GM21528 (cell line): ENCODE measurements around the gene CTNNBL1.

ENCODE experiments used
- ATAC-seq: cut with Tn5 transposase; IDR thresholded peaks from one replicate; pipeline ENCODE4 v1.9.1; 2021; ENCODE audit warnings: mild to moderate bottlenecking, moderate library complexity; ENCODE audit not compliant: unreplicated experiment, low FRiP score

CTNNBL1 gene

GRCh38 chr20:37773291-37773826 is 79.5 kb downstream of the CTNNBL1 start:
- ATAC-seq = no peak

GRCh38 chr20:37774156-37774555 is 80.3 kb downstream of the CTNNBL1 start:
- no peak for ATAC-seq

DNA sequence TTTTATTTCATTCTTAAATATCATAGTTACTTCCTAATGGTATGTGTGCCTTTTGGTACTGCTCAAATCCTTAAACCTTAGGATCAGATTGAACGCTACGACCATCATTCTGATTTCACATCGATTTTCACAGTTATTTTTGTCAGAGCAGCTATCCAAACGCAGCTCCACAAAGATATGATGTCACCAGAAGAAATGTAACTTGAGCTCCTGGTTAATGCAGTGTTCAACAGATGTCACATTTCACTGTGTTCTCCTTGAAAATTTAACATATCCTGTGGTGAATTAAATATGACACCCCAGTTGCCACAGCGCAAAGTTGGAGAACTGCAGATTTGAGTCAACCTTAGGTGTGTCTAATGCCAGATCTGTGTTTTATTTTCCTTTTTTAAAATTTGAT is 81.4 kb downstream of the CTNNBL1 start:
- ATAC-seq = no peak

DNA sequence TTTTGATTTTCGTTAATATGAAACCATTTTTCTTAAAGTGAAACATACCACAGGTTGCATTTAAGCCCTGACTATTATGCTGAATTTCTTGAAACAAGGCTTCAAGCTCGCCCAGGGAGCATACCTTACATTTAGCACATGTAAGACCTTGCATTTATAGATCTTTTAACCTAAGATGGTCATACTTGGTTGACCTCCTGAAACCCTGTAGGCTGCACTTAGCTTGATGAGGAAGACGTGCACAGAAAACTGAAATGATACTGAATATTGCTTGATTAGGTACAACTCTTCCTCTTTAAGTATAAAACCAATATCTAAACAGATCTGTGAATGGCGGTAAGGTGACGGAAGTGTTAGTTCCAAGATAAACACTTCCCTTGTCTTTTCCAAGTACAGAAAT is 82.2 kb downstream of the CTNNBL1 start:
- no peak for ATAC-seq

- ATAC-seq = no peak
Measured at GRCh38 chr20:37776526-37776925, 82.7 kb downstream of the CTNNBL1 start.

- no peak for ATAC-seq
Measured at GRCh38 chr20:37777012-37777950, 83.5 kb downstream of the CTNNBL1 start.

DNA sequence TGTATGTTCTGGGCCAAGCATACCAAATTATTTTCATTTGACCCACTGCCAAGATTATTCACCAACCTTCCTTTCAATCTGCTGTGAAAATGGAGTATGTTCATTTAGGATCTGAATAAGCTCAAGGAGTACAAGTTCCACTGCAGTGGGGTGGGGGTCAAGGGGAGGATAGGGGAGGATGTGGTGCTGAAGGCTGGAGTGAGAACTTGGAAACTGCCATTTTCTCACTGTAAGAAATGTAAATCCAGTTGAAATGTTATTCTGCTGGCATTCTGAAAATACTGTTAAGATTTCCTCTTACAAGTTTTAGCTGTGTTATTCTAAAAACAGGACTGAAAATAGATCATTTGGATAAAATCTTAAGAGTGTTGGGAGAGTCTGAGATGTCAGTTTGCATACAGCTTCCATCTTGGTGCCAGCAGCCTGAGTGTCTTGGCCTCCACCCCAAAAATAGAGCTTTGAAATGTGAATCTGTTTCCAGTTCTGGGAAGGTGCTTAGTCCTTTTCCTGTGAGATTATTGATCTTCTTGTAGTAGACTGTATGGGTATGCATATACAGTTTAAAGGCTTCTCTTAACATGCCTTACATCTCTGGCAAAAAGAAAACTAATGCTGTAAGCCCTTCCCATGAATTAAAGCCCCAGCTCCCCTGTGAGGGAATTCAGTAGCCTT is 84.3 kb downstream of the CTNNBL1 start:
- ATAC-seq = no peak

GRCh38 chr20:37781626-37782025 is 87.8 kb downstream of the CTNNBL1 start:
- no peak for ATAC-seq

DNA sequence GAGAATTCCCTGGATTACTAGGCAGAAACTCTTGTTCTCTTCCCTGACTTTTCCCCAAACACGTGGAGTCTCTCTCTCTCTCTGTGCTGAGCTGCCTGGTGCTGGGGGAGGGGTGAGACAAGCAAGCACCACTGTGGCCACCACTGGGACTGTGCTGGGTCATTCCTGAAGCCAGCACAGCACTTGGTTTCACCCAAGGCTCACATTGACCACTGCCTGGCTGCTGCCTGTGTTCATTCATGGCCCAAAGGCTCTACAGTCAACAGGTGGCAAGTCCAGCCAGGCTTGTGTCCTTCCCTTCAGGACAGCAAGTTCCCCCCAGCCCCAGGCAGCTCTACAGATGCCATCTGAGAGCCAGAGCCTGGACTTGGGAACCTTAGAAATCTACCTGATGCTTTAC is 92.2 kb downstream of the CTNNBL1 start:
- ATAC-seq = no peak

DNA sequence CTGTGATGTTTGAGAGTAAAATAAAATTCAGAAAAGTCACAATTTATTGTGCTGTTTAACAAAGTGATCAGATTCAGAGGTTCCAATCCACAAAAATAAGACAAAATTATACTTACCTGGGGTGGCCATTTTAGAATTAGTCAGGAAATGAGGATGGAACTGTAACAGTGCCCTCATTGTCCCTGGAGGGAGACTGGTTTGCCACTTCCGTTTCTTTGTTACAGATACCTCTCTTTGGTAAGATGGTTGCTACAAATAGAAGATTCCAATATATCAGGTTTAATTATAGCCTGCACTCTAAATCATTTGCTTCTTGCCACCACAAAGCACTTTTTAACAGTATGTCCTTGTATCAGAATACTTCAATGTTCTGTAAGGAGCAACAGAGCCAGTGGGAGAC is 95.6 kb downstream of the CTNNBL1 start:
- no peak for ATAC-seq

GRCh38 chr20:37790900-37791299 is 97.1 kb downstream of the CTNNBL1 start:
- ATAC-seq = no peak

DNA sequence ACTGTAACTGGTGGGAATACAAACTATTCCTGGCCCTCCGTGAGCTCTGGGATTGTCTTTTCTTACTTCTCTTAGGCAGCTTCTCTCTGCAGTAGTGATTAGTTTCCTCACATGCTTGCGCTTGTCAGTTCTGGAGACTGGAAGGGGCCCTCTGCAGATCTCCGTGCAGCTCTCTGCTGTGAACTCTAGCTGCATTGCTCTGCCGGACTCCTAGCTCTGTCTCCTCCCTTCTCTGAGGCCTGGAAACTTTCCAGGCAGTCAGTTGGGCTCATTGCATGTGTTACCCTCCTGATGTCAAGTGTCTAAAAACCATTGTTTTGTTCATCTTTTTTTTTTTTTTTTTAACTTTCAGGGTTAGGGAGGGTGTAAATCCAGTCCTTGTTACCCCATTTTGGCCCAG is 102.3 kb downstream of the CTNNBL1 start:
- no peak for ATAC-seq

DNA sequence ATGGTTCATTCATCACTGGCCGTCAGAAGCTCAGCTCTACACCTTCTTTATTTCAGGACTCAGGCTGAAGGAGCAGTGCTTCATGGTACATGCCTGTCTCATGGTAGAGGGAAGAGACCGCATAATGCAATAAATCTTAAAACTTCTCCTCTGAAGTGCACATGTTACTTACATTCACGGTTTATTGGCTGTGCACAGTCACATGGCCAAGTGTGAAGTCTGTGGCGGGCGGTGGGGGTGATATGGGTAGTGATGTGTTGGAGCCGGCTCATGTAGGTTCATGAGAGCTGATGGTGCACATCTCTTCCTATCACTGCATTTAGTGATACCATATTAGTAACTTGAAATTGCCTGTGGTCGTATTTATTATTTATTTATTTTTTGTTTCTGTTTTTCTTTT is 102.9 kb downstream of the CTNNBL1 start:
- no peak for ATAC-seq

DNA sequence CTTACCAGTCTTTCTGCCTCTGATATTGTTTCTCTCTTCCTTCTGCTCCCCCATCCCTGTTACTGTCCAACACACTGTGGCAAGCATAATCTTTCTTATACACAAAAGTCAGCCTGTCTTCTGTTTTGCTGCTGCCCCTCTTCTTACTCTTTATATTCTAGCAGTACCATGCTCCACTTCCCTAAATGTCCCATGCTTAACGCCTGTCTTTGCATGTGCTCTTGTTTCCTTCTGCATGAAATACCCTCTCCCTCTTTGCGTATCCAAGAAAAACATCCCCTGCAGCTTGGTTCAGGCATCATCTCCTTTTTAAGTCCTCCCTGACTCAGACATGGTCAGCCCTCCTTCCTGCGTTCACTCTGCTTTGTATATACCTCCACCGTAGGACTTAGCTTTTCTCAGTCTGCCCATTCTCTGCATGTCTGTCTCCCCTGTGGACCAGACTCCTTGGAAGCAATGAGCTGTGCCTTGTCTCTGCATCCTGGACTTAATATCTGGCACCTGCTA is 103.9 kb downstream of the CTNNBL1 start:
- no peak for ATAC-seq

- ATAC-seq = no peak
Measured at GRCh38 chr20:37798312-37798711, 104.5 kb downstream of the CTNNBL1 start.

DNA sequence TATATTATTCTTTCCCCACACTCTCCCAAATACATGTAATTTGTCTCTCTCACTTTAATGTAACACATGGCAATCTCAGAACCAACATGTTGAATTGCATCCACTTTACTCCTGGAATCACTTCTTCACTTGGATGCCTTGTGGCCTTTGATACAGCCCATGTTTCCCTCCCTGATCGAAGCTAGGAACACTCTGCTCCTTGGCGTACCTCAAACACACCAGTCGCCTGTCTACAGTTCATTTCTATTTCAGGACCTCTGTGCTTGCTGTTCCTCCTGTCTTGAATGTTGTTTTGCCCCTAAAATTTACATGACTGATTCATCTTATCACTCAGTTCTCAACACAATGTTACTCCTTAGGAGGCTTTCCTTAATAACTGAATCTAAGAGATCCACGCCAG is 106.8 kb downstream of the CTNNBL1 start:
- no peak for ATAC-seq

DNA sequence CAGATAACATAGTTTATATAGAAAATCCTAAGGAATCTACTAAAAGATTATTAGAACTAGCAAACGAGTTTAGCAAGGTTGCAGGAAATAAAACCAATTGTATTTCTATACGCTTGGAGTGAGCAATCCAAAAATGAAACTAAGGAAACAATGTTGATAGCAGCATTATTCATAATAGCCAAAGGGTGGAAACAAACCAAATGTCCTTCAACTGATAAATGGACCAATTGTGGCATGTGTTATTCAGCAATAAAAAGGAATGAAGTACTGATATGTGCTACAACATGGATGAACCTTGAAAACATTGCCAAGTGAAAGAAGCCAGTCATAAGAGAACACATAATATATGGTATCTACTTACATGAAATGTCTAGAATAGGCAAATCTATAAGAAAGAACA is 108.1 kb downstream of the CTNNBL1 start:
- no peak for ATAC-seq

GRCh38 chr20:37803438-37804307 is 109.8 kb downstream of the CTNNBL1 start:
- no peak for ATAC-seq

- peak; percentile 77 for ATAC-seq
Measured at GRCh38 chr20:37804584-37805566, 111.0 kb downstream of the CTNNBL1 start.
